DOHH2 (cell line): ENCODE data around the gene KIF5C.

Source experiments
- EZH2phosphoT487 ChIP-seq: fragments of 200-600 bp; sonication (generic); IDR thresholded peaks from 2 replicates; pipeline ENCODE4 v1.6.1; 2017; ENCODE audit warnings: borderline replicate concordance, mild to moderate bottlenecking, antibody characterized with exemption, low read length, moderate library complexity, mixed read lengths
- TF ChIP-seq, protein P1 (sequence below): fragments of 200-600 bp; sonication (generic); IDR thresholded peaks from one replicate; pipeline ENCODE4 v1.5.1; 2014; ENCODE audit warnings: antibody characterized with exemption, mild to moderate bottlenecking, low read depth, low read length; ENCODE audit not compliant: poor library complexity, severe bottlenecking

DNA sequence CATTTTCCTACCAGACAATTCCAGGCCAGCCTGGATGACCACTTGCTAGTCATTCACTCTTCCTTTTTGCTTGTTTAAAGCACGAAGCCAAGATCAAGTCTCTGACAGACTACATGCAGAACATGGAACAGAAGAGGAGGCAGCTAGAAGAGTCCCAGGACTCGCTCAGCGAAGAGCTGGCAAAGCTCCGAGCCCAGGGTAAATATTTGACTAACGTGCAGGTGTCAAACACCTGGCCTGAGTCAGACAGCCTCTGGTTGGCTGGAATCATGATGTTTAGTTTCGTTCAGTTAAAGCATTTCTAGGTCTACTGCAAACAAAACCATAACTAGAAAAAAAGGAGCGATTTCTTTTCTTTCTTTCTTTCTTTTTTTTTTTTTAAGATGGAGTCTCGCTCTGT, 119.3 kb downstream of the KIF5C start:
- TF ChIP-seq, protein P1, sequence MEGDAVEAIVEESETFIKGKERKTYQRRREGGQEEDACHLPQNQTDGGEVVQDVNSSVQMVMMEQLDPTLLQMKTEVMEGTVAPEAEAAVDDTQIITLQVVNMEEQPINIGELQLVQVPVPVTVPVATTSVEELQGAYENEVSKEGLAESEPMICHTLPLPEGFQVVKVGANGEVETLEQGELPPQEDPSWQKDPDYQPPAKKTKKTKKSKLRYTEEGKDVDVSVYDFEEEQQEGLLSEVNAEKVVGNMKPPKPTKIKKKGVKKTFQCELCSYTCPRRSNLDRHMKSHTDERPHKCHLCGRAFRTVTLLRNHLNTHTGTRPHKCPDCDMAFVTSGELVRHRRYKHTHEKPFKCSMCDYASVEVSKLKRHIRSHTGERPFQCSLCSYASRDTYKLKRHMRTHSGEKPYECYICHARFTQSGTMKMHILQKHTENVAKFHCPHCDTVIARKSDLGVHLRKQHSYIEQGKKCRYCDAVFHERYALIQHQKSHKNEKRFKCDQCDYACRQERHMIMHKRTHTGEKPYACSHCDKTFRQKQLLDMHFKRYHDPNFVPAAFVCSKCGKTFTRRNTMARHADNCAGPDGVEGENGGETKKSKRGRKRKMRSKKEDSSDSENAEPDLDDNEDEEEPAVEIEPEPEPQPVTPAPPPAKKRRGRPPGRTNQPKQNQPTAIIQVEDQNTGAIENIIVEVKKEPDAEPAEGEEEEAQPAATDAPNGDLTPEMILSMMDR, result no peak
- no peak for TF ChIP-seq EZH2phosphoT487
